ENCODE data around the gene WDR5.

WDR5 gene

DNA sequence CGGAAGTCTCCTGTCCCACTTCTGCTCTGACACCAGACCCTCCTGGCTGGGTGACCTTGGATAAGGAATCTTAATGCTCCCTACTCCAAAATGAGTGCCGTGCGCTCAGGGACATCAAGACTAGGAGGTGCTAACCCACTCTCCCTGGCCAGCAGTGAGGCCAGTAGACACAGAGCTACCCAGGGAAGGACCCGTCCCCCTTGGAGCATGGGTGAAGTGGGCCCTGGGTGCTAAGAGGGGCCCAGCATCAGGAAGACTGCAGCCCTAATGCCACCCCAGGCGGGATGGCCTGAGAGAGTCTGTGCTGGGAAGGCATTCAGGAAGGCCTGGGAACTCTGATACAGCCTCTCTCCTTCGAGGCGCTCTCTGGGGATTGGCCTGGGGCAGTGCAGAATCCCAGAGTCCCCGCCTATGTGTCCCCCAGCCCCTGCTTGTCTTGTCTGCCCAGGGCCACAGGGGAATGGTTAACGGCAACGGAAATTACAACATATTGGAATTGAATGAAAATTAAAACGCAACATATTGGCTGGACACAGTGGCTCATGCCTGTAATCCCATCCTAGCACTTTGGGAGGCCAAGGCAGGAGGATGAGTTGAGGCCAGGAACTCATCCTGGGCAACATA lies 58.1 kb downstream of the WDR5 start:
- Histone ChIP-seq H3K36me3 (ENCODE audit: control insufficient read depth in 2 of 2, insufficient read depth in 1 of 2, low read length in 2 of 2) (no peaks in the 10 kb centered on the region), H3K4me1 (ENCODE audit: control insufficient read depth, insufficient read depth, low read length) (no peaks in the 10 kb centered on the region), H3K9me3 (ENCODE audit: control insufficient read depth, insufficient read depth, low read depth, low read length) (no peaks in the 10 kb centered on the region), H3K4me3 (ENCODE audit: low read depth, low read length) (no peak overlapping the region), H3K27ac (ENCODE audit: extremely low read depth, low read depth, low read length) (no peak overlapping the region)
- POLR2A ChIA-PET: no interaction called here
- TF ChIP-seq YY2 (tag by site-specific recombination; IDR thresholded peaks at IDR 0.05): no peak
- TF ChIP-seq KLF16 (tag by site-specific recombination; IDR thresholded peaks at IDR 0.05): no peak
- TF ChIP-seq ZNF121 (tag by site-specific recombination; IDR thresholded peaks at IDR 0.05): 0 out of 2 replicates have a peak, but pooled peaks have one; percentile 16
- CTCF ChIA-PET: no interaction called here

DNA sequence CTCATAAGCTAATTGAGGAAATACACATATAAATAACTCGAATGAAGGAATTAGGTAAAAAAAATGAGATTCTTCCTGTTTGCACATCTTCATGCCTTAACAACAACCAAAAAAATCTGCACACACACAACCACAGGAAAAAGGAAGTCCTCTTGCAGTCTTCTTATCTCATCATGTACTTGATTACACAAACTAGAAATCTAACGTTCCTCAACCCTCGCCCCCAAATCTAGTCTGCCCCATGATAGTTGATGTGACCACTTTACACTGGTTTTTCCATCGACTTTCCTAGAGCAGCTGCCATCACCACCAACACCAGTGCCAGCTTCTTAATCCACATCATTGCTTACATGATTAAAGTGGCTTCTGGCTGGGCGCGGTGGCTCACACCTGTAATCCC lies 59.7 kb downstream of the WDR5 start:
- TF ChIP-seq, protein P1, sequence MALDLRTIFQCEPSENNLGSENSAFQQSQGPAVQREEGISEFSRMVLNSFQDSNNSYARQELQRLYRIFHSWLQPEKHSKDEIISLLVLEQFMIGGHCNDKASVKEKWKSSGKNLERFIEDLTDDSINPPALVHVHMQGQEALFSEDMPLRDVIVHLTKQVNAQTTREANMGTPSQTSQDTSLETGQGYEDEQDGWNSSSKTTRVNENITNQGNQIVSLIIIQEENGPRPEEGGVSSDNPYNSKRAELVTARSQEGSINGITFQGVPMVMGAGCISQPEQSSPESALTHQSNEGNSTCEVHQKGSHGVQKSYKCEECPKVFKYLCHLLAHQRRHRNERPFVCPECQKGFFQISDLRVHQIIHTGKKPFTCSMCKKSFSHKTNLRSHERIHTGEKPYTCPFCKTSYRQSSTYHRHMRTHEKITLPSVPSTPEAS (tag by site-specific recombination; IDR thresholded peaks at IDR 0.05): no peak
- TF ChIP-seq, protein P2, sequence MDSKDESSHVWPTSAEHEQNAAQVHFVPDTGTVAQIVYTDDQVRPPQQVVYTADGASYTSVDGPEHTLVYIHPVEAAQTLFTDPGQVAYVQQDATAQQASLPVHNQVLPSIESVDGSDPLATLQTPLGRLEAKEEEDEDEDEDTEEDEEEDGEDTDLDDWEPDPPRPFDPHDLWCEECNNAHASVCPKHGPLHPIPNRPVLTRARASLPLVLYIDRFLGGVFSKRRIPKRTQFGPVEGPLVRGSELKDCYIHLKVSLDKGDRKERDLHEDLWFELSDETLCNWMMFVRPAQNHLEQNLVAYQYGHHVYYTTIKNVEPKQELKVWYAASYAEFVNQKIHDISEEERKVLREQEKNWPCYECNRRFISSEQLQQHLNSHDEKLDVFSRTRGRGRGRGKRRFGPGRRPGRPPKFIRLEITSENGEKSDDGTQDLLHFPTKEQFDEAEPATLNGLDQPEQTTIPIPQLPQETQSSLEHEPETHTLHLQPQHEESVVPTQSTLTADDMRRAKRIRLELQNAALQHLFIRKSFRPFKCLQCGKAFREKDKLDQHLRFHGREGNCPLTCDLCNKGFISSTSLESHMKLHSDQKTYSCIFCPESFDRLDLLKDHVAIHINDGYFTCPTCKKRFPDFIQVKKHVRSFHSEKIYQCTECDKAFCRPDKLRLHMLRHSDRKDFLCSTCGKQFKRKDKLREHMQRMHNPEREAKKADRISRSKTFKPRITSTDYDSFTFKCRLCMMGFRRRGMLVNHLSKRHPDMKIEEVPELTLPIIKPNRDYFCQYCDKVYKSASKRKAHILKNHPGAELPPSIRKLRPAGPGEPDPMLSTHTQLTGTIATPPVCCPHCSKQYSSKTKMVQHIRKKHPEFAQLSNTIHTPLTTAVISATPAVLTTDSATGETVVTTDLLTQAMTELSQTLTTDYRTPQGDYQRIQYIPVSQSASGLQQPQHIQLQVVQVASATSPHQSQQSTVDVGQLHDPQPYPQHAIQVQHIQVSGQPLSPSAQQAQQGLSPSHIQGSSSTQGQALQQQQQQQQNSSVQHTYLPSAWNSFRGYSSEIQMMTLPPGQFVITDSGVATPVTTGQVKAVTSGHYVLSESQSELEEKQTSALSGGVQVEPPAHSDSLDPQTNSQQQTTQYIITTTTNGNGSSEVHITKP (tag by site-specific recombination; IDR thresholded peaks at IDR 0.05): no peak
- TF ChIP-seq, protein P3, sequence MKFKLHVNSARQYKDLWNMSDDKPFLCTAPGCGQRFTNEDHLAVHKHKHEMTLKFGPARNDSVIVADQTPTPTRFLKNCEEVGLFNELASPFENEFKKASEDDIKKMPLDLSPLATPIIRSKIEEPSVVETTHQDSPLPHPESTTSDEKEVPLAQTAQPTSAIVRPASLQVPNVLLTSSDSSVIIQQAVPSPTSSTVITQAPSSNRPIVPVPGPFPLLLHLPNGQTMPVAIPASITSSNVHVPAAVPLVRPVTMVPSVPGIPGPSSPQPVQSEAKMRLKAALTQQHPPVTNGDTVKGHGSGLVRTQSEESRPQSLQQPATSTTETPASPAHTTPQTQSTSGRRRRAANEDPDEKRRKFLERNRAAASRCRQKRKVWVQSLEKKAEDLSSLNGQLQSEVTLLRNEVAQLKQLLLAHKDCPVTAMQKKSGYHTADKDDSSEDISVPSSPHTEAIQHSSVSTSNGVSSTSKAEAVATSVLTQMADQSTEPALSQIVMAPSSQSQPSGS (tag by site-specific recombination; IDR thresholded peaks at IDR 0.05; ENCODE audit: low read depth): no peak
- no peak for TF ChIP-seq MZF1 (tag by site-specific recombination; IDR thresholded peaks at IDR 0.05; ENCODE audit: borderline replicate concordance)
- TF ChIP-seq ZNF112 (tag by site-specific recombination; IDR thresholded peaks at IDR 0.05): no peak
- TF ChIP-seq ZFP69B (tag by site-specific recombination; IDR thresholded peaks at IDR 0.05): no peak
- TF ChIP-seq ZNF114 (tag by site-specific recombination; IDR thresholded peaks at IDR 0.05): no peak
- no peak for TF ChIP-seq SCRT2 (tag by site-specific recombination; IDR thresholded peaks at IDR 0.05)
- no peak for TF ChIP-seq ZNF175 (tag by site-specific recombination; IDR thresholded peaks at IDR 0.05)
- TF ChIP-seq, protein P4, sequence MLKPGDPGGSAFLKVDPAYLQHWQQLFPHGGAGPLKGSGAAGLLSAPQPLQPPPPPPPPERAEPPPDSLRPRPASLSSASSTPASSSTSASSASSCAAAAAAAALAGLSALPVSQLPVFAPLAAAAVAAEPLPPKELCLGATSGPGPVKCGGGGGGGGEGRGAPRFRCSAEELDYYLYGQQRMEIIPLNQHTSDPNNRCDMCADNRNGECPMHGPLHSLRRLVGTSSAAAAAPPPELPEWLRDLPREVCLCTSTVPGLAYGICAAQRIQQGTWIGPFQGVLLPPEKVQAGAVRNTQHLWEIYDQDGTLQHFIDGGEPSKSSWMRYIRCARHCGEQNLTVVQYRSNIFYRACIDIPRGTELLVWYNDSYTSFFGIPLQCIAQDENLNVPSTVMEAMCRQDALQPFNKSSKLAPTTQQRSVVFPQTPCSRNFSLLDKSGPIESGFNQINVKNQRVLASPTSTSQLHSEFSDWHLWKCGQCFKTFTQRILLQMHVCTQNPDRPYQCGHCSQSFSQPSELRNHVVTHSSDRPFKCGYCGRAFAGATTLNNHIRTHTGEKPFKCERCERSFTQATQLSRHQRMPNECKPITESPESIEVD (tag by site-specific recombination; IDR thresholded peaks at IDR 0.05): no peak
- no peak for TF ChIP-seq ZNF404 (tag by site-specific recombination; IDR thresholded peaks at IDR 0.05)
- no peak for TF ChIP-seq ZNF248 (tag by site-specific recombination; IDR thresholded peaks at IDR 0.05)
- no peak for TF ChIP-seq ZNF354C (tag by site-specific recombination; IDR thresholded peaks at IDR 0.05; ENCODE audit: borderline replicate concordance, low read depth)
- TF ChIP-seq SALL2 (tag by site-specific recombination; IDR thresholded peaks at IDR 0.05; ENCODE audit: borderline replicate concordance): no peak
- TF ChIP-seq, protein P5, sequence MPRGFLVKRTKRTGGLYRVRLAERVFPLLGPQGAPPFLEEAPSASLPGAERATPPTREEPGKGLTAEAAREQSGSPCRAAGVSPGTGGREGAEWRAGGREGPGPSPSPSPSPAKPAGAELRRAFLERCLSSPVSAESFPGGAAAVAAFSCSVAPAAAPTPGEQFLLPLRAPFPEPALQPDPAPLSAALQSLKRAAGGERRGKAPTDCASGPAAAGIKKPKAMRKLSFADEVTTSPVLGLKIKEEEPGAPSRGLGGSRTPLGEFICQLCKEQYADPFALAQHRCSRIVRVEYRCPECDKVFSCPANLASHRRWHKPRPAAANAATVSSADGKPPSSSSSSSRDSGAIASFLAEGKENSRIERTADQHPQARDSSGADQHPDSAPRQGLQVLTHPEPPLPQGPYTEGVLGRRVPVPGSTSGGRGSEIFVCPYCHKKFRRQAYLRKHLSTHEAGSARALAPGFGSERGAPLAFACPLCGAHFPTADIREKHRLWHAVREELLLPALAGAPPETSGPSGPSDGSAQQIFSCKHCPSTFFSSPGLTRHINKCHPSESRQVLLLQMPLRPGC (tag by site-specific recombination; IDR thresholded peaks at IDR 0.05): no peak
- no peaks in the 10 kb centered on the region for H3K4me1 ChIP-seq (ENCODE audit: control insufficient read depth, insufficient read depth, low read length)
- H3K27ac ChIP-seq (ENCODE audit: extremely low read depth, low read depth, low read length): no peak overlapping the region
- no peak overlapping the region for H3K4me3 ChIP-seq (ENCODE audit: low read depth, low read length)
- no peaks in the 10 kb centered on the region for H3K36me3 ChIP-seq (ENCODE audit: control insufficient read depth in 2 of 2, insufficient read depth in 1 of 2, low read length in 2 of 2)
- CTCF ChIA-PET: interaction anchor here (0.6 to 1.6 kb wide), 5 partner anchors 22 to 254 kb away, joined by 4 to 7 read pairs (median 4); no protein-coding TSS in a partner anchor
- H3K9me3 ChIP-seq (ENCODE audit: control insufficient read depth, insufficient read depth, low read depth, low read length): no peaks in the 10 kb centered on the region
- POLR2A ChIA-PET: no interaction called here
